NCI-H510A treated with DMSO at 0.1 percent for 48 hours (cell line): ENCODE measurements around the gene BCHE.

Source experiments
- DNase-seq: peaks from one replicate; lab custom pipeline; 2025; lab: John Stamatoyannopoulos, UW

The BCHE gene

DNA sequence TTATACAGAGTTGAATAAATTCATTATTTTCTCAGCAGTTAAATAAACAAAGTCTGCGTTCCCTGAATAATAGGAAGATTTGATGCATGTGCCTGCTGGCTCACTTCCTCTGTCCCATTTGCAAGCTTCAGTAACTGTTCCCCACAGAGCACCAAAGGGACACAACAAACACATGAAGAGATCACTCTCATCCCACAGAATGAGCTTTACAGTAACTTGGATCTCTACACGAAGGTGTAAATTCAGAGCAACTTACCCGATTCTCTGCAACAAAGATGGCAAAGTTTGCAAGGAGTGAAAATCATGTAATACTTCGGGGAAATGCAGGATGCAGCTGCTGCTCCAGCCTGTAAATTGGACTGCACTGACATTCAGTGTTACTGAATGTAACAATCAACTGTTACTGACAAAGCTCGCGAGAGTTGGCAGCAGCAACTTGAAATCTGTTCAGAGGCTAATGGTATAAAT, at the start of gene BCHE:
TSS of gene BCHE (minus strand) at position 366 of the 468 bp plus-strand sequence. CDS start 6,390 bp downstream, outside the sequence.
- peak; percentile 6 for DNase-seq

DNA sequence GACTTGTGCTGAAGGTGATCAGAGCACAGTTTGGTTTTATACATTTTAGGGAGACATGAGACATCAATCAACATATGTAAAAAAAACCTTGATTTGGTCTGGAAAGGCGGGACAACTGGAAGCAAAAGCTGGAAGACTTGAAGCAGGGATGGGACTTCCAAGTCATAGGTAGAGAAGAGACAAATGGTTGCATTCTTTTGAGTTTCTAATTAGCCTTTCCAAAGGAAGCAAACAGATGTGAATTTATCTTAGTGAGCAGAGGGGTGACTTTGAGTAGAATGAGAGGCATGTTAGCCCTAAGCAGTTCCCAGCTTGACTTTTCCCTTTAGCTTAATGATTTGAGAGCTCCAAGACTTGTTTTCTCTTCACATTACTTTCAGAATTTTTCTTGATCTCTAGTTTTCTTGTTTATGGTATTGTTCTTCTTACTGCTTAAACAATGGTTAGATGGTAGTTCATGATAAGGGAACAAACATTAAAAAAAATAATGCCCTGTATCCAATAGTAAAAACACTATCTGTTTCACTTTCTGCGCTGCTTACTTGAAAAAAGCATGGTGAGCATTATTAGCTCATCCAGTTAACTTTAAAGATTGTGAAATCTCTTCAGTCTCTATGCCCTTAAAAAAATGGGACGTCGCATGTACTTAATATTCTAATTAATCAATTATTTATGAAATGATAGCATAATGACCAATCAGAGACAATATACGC, 48.5 kb upstream of the BCHE start:
- DNase-seq = no peak

DNA sequence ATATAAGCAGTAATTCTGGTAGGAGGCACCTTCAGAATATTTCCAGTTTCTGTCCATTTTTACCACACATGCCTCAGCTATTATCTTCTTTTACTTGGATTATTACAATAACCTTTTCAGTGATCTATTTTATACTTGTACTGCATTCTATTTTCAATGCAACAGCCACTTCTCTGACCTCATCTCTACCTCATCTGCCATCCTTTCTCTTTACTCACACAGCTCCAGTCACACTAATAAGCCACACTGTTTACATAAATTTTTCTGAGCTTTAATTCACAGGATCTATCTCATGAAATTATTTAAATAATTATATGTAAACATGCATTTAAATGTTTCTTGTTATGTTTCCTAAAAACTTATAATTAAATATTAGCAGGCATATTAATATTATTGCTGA, 47.3 kb upstream of the BCHE start:
- DNase-seq = no peak

DNA sequence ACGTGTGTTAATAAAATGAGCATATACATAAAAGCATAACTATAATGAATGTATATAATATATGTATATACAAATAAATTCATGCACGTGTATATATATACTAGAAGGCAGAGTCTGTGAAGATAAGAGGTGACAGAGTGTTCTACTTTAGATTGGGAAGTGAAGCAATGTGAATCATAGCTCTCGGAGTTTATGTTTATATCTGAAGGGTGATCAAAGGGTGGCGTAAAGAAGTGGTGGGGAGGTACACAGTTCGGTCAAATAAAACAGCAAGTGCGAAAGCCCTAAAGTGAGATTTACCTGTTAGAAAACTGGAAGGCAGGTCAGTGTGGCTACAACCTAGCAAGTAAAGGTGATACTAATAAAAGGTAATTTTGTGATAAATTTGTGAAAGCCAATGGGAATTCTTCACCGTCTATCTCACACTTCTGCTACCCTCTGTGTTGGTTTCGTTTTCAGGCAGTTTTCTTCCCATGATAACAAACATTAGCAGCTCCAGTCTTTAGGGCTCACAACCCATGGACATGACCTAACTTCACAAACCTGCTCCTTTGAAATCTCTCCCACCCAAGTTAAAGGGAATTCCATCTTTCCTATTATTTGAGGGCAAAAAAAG, 46.7 kb upstream of the BCHE start:
- peak; percentile 85 for DNase-seq

DNA sequence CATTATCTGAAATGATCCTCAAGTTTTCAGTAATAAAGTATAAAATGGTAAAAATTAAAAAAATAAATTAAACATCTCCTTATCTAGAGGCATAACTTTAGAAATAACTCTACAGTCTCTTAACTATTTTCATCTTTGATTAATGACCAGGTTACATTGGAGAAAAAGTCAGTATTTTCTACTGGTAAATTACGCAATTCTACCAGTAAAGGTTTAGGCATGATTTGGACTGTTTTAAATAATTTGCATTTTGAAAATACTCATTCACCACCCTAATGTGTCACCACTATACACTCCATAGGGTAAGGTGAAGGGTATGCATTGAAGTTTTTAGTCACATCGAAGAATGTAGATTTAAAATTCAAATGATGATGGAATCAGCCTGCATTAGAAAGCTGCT, 45.9 kb upstream of the BCHE start:
- DNase-seq = no peak

DNA sequence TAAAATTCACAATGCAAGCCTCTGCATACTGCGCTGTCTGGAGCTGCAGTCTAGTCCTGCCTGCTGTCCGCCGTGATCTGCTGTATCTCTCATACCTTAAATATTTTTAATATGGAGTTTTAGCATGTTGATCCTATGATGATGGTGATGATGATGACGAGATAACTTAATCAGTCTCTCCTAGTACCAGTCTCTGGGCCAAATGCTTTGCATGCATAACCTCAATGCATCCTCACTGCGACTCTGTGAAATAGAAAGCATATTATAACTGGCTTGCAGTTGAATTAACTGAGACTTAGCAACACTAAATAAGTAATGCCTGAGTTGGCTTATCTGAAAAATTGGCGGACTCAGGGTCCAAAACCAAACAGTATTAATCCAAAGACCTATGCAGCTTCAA, 38.4 kb upstream of the BCHE start:
- DNase-seq = no peak

DNA sequence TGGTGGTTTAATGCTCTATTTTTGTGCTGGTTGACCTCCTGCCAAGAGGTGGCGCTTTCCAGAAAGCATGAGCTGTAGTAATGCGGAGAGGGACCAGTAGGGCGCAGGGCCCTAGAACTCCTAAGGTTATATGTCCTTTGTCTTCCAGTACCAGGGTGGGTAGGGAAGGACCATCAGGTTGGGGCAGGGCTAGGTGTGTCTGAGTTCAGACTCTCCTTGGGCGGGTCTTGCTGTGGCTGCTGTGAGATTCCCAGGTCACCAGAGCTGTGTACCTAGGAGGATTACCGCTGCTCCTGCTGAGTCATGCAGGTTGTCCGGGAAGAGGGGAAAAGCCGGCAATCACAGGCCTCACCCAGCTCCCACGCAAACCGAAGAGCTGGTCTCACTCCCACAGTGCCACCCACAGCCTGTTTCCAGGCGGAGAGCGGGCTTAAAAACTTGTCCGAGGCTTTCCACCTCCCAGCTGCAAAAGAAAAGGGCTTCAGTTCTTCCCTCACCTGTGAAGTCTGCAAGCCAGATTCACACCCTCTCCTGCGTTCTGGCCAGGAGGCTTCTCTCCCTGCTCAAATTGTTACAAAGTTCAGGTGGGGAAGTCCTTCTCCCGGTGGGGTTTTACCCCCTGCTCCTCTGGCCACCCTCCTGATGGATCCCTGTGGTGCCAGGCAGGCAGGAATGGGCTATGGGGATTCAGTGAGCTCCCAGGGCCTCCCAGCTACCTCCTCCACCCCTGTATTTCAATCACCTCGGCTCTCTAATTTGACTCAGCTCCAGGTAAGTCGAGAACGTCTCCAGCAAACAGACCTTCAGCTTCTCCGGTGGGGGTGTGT, 37.7 kb upstream of the BCHE start:
- no peak for DNase-seq

DNA sequence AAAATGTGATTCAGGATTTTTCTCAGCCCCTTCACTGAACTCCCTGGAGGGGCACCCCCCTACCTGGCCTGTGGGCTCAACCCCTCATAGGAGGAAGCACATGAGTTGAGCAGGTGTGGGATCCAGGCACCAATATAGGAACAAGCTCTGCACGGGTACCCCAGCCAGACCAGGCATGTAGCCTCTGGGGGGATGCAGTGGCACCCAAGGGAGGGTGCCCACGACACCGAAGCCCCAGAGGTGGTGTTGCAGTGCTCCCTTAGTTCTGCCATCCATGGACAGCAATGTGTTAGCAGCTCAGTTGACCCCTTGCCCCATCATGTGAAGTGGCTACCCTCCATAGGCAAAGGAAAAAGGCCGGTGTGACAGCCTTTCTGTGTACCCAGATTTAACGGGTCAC, 30.9 kb upstream of the BCHE start:
- no peak for DNase-seq

DNA sequence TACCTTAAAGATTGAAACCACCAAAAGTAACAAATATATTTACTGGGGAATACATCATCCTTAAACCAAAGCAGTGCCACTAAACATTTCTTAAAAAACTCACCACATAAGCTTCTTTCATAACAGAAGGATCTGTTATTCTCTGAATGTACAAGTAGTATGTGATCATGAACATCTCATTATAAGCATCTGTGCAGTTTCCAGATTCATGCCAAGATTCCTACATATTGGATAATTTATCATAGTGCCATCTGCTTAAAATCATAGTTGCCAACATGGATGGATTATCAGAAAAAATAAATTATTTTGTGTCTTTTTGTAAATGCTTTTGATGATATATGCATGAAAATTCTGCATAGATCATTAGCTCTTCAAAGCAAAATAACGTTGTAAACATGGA, 21.8 kb upstream of the BCHE start:
- no peak for DNase-seq

DNA sequence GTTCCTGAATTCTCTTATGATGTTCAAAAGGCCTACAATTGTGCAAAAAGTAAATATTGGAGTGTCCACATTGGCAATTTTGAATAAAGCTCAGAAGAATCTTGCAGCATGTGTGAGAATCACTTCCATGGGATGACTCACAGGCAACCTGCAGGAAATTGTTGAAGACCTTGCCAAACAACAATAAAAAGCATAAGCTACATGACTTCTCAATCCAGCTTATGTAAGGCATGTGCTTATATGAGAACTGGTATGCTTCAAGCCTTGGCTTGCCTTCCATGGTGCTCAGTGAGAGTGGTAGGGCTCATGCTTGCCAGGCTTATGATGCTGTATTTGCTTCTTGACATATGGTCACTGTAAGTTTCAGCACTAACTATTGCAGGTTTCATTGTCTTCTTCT, 18.4 kb upstream of the BCHE start:
- no peak for DNase-seq

DNA sequence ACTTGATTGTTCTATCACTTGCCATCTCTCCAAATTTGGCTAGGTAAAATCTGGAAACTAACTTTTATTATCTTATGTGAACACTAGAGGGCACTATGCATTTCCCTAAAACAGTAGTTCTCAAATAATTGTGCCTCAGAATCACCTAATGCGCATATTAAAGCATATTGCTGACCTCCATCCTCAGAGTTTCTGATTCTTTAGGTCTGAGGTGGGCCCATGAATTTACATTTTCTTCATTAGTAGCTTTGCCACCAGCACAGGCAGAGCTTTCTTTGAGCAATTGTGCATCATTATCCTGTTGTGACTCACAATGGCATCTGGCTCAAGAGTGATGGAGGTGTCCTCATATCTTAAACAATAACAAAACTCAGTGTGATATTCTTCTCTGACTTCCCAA, 17.5 kb upstream of the BCHE start:
- DNase-seq = peak; percentile 29

DNA sequence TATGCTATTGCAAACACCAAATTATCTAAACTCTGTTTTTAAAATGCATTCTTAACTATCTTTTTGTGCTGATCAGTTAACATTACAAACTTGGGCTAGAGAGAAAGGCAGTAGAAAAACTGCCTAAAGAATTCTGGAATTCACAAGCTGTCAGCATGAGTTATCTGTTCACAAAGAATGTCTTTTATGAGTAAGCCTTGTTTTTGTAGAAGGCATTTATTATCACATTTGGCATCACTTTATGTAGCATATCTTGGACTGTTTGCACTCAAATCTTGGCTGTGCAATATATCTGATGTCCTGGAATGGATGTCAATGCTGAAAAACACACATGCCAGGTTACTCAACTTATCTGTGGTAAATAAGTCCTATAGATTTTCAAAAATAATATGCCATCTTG, 15.5 kb upstream of the BCHE start:
- no peak for DNase-seq

DNA sequence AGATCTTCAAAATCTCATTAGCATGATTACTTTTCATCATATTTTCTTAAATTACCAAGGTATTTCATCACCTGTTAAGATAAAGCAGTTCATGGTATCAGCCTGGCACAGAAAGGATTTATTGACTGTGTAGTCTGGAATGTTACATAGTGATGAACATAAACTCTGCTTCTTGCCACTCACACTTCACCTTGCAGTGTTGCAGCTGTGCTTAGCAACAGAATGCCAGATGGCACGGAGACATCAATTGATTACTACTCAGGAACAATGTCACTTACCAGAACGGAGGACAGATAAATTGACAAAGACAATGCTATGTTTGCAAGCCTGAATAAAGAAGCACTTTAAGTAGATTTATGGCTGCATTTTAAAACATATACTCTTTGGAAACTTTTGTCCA, 15.0 kb upstream of the BCHE start:
- peak; percentile 12 for DNase-seq

DNA sequence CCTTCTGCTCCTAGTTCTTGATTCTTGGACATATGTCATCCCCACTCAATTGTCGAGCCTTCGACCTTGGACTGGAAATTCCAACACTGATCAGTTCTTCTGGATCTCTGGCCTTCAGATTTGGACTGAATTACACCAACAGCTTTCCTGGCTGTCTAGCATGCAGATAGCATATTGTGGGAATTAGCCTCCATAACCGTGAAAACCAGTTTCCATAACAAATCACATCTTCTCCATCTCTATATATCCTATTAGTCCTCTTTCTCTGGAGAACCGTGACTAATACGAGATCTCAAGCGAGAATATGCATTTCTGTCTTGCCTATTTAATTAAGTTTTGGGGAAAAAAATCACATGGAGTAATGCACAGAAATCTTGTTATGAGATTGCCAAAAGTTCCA, 8.8 kb upstream of the BCHE start:
- DNase-seq = no peak

DNA sequence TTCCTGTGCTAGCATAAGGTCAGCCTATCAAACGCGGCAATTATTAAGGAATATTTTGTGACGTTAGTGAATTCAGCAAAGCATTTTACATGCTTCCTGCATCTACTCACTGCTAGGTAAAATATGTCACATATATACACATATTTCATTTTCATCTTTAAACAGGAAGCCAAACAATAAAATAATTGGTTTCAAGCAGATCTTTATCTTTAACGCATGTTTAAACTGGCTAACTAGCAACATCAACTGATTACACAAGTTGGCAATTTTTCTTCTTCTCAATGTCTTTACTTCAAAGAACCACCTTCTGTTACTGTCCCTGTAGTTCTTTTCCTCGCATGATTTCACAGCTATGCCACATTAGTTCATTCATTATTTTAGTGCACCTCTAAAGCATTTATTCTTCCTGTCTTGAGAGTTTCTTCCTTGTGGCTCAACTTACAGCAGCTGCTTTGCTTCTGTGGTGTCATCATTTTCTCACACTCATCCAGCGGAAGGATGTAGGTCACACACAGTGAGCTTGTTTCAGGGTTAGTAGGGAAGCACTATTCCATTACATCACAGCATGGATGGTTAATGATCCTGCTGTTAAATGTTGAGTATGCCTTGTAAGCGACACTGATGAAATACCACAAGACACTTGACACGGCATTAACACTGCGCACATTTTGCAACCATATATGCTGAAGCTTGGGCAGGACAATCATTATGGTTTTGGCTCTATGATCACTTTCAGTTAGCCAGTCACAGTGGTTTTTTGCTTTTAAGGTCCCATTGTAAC, 2.3 kb upstream of the BCHE start:
- peak; percentile 54 for DNase-seq

DNA sequence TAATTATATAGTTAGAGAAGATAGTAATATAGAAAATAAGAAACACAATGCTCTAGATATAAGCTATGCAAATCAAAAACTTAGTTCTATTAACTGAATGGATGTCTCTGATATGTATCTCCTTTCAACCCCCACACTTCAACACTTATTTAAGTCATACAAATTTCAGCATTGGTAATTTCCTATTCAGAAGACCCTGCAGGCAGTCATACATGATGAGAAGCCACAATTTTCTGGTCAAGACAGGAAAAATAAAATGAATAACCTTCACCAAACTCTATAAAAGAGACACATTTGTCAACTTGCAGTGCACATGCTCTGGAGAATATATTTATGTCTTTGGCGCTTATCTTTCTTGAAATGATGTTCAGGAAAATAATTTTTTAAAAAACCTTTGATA, 578 bp upstream of the BCHE start:
- no peak for DNase-seq

DNA sequence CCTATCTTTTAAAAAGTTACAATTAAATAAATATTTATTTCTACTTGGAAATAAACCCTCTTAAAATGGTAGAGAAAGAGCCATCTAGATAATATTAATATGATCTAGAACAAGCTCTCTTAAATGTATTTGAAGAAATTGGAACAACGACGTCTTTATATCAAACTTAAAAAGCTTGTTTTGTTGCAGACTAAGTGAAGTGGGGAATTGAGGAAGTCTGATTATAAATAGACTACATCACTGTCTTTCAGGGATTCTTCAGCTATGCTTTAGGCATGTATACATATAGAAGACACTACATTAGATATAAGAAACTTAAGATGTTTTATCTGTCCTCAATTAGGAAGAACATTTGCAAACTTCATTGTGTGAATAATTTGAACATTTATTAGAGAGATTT, 1.8 kb downstream of the BCHE start:
- no peak for DNase-seq

DNA sequence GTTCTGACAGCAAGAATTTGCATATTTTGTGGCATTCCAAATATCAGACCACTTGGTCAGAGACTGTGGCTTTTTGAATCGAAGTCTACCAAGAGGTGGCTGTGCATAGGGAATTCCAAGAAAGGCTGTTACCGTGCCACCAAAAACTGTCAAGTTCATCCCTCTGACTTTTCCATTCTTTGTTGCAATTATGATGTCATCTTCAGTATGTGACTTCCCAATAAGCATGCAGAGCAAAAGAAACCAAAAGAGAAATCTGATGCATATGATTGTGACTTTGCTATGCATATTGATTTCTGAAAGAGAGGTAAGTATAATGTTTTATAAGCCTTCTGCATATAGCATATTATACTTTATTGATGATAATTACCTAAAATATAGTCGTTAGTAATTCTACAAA, 6.5 kb downstream of the BCHE start:
- DNase-seq = no peak

DNA sequence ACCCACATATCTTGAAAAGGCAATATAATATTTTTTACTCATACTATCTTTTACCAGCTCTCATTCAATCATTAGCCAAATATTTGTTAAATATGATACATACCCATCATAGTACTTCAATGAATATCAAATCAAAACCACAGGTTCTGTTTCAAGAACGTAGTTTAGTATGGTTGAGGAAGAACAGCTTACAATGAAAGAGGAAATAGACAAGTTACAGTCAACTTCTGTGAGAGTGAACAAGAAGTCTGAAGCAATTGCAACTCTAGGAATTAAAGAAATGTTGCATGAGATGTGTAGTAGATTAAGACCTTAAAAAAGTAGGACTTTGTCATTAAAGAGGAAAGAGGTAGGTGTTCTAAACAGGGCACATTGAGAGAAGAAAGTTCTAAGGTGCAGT, 9.3 kb downstream of the BCHE start:
- DNase-seq = no peak

DNA sequence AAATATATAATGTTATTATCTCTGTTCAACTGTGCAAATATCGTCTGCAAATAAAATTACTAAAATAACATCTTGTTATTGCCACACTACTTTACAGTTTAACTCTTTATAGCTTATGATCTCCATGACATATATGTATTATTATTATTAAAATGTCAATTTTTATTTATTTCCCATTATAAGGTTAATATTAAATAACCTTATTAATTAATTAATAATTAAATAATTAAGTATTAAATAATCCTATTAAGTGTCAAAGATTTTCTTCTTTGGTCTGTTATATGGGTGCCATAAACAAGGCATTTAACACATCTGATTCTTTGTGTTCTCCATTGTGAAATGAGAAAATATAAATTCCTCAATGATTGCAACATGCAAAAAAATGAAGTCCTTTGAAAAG, 10.0 kb downstream of the BCHE start:
- no peak for DNase-seq

DNA sequence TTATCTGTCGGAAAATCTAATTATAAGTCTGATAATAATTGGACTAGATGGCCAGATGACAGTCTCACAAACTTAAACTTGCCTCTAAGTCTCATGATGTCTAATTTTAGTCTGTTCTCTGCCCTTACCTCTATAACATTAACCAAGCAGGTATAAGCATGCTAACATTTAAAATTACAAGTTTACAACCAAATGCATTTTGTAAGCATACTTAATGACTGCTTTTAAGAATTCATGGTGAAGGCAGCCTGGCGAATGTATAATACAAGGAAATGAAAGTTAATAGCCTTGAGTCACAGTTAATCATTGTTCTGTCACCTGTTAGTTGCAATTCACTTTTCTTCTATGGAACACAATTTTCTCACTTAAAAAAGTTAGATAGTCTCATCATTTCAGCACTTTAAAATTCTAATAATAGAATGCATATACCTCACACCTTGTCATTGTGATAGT, 16.5 kb downstream of the BCHE start:
- no peak for DNase-seq

DNA sequence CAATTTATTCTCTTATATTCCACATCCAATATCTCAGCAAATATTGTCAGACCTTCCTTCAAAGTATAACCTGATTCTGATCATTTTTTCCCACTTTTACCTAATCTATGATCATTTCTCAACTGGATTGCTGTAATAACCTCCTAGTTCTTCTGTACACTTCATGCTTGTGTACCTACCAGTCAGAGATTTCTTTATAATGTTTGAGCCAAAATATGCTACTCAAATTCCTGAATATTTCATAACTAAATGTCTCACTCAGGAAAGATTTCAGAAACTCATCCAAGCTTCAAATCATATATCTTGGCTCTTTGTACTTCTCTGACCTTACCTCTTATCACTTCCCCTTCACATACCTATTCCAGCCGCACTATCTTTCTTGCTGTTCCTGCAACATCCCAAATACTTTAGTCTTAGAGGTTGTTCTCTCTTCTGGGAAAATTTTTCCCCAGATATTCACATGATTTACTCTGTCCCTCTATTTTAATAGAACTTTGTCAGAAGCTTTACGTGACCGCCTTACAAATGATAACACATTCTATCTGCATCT, 20.0 kb downstream of the BCHE start:
- DNase-seq = no peak
